ENCODE results near the gene PLSCR2.
"Not testable (repeated sequence)": the region's sequence is repeated elsewhere in the genome, so short reads cannot be mapped to it uniquely, and the experiment has no call there.

PLSCR2 gene

GRCh38 chr3:146449076-146449475 lies 20.3 kb downstream of the PLSCR2 start:
- DNase-seq, result no peak
- no peaks in the 10 kb centered on the region for H3K9me3 ChIP-seq (ENCODE audit: severe bottlenecking)
- TF ChIP-seq CTCF (IDR thresholded peaks at IDR 0.05; ENCODE audit: low read depth, low read length), result no peak

GRCh38 chr3:146446026-146446425 lies 23.3 kb downstream of the PLSCR2 start:
- Histone ChIP-seq H3K27ac (no peak overlapping the region), H3K27me3 (ENCODE audit: insufficient read depth, low read depth, severe bottlenecking) (no peaks in the 10 kb centered on the region), H3K36me3 (no peaks in the 10 kb centered on the region), H3K9me3 (ENCODE audit: severe bottlenecking) (no peaks in the 10 kb centered on the region), H3K4me3 (ENCODE audit: low read depth, low read length) (no peak overlapping the region)
- DNase-seq, result no peak
- no peak for TF ChIP-seq CTCF (IDR thresholded peaks at IDR 0.05; ENCODE audit: low read depth, low read length)

More at GRCh38 chr3:146449076-146449475, 20.3 kb downstream of the PLSCR2 start:
- H3K36me3 ChIP-seq, result no peaks in the 10 kb centered on the region
- no peak overlapping the region for H3K27ac ChIP-seq
- no peak overlapping the region for H3K4me3 ChIP-seq (ENCODE audit: low read depth, low read length)
- H3K27me3 ChIP-seq (ENCODE audit: insufficient read depth, low read depth, severe bottlenecking), result no peaks in the 10 kb centered on the region

GRCh38 chr3:146440310-146440709 lies 29.1 kb downstream of the PLSCR2 start:
- H3K36me3 ChIP-seq; H3K4me3 ChIP-seq (ENCODE audit: low read depth, low read length); H3K27ac ChIP-seq; DNase-seq; H3K9me3 ChIP-seq (ENCODE audit: severe bottlenecking); H3K27me3 ChIP-seq (ENCODE audit: insufficient read depth, low read depth, severe bottlenecking): not testable (repeated sequence)

- Histone ChIP-seq H3K9me3 (ENCODE audit: severe bottlenecking) (no peaks in the 10 kb centered on the region), H3K36me3 (no peaks in the 10 kb centered on the region), H3K4me3 (ENCODE audit: low read depth, low read length) (no peak overlapping the region), H3K27me3 (ENCODE audit: insufficient read depth, low read depth, severe bottlenecking) (no peaks in the 10 kb centered on the region), H3K27ac (no peak overlapping the region)
- no peak for TF ChIP-seq CTCF (IDR thresholded peaks at IDR 0.05; ENCODE audit: low read depth, low read length)
- no peak for DNase-seq
Observed at GRCh38 chr3:146432066-146432465, 37.3 kb downstream of the PLSCR2 start.

- no peak for DNase-seq
- no peak overlapping the region for H3K4me3 ChIP-seq (ENCODE audit: low read depth, low read length)
- no peak for TF ChIP-seq CTCF (IDR thresholded peaks at IDR 0.05; ENCODE audit: low read depth, low read length)
Observed at GRCh38 chr3:146431240-146431639, 38.1 kb downstream of the PLSCR2 start.

GRCh38 chr3:146425341-146425740 lies 44.0 kb downstream of the PLSCR2 start:
- DNase-seq, result no peak
- Histone ChIP-seq H3K27ac (no peak overlapping the region), H3K27me3 (ENCODE audit: insufficient read depth, low read depth, severe bottlenecking) (no peaks in the 10 kb centered on the region), H3K9me3 (ENCODE audit: severe bottlenecking) (no peaks in the 10 kb centered on the region), H3K36me3 (no peaks in the 10 kb centered on the region), H3K4me3 (ENCODE audit: low read depth, low read length) (no peak overlapping the region)
- no peak for TF ChIP-seq CTCF (IDR thresholded peaks at IDR 0.05; ENCODE audit: low read depth, low read length)

More at GRCh38 chr3:146431240-146431639, 38.1 kb downstream of the PLSCR2 start:
- Histone ChIP-seq H3K36me3 (no peaks in the 10 kb centered on the region), H3K9me3 (ENCODE audit: severe bottlenecking) (no peaks in the 10 kb centered on the region), H3K27ac (no peak overlapping the region), H3K27me3 (ENCODE audit: insufficient read depth, low read depth, severe bottlenecking) (no peaks in the 10 kb centered on the region)
